IPS DF 4.7 (cell line): ENCODE measurements around the gene TNK2.
"Not testable (repeated sequence)": the region's sequence is repeated elsewhere in the genome, so short reads cannot be mapped to it uniquely, and the experiment has no call there.

Source experiments
- DNase-seq: peaks from one replicate; pipeline ENCODE4 v3.0.0-alpha.2; 2013; ENCODE audit warnings: low spot score; ENCODE audit errors: extremely low read depth

TNK2 gene

DNA sequence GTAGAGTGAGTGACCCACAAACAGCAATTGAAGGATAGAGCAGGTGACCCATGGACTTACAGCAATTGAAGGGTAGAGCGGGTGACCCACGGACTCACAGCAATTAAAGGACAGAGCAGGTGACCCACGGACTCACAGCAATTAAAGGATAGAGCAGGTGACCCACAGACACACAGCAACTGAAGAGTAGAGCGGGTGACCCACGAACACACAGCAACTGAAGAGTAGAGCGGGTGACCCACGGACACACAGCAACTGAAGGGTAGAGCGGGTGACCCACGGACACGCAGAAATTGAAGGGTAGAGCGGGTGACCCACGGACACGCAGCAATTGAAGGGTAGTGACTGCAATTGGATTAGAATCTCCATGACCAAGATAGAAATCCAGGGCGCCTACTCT, 9.8 kb upstream of the TNK2 start:
- no peak for DNase-seq

DNA sequence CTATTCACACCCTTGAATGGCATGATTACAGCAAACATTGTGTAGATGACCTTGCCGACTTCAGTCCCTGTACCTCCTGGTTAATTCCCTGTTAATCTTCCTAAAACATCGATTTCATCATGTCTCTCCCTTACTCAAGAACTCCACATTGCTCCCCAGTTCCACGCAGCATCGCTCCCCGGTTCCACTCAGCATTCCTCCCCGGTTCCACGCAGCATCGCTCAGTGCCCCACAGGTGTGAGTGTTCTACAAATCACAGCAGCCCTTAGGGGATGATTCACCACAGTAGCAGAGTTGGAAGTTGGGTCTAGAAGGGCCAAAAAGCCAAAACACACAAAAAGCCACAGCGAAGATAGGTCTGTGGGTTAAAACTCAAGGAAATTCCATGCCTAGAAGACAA, 8.6 kb upstream of the TNK2 start:
- DNase-seq: no peak

DNA sequence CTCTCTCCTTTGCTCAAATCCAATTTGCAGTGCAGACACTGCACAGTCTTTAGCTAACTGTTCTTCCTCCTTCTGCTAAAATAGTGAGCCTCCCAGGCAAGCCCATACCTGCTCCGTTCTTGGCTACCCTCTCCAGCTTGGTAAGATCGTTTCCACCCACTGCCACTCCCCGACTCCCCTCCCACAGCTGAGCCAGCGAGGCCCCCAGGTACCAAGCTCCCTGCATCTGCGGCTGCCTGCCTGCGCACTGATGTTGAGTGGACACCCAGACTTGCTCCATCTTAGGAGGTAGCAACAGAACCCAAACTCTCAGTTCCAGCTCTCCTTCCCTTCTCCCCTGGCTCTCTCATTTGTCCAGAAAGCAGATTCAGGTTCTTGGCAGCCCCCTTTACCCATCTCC, 7.9 kb upstream of the TNK2 start:
- no peak for DNase-seq

DNA sequence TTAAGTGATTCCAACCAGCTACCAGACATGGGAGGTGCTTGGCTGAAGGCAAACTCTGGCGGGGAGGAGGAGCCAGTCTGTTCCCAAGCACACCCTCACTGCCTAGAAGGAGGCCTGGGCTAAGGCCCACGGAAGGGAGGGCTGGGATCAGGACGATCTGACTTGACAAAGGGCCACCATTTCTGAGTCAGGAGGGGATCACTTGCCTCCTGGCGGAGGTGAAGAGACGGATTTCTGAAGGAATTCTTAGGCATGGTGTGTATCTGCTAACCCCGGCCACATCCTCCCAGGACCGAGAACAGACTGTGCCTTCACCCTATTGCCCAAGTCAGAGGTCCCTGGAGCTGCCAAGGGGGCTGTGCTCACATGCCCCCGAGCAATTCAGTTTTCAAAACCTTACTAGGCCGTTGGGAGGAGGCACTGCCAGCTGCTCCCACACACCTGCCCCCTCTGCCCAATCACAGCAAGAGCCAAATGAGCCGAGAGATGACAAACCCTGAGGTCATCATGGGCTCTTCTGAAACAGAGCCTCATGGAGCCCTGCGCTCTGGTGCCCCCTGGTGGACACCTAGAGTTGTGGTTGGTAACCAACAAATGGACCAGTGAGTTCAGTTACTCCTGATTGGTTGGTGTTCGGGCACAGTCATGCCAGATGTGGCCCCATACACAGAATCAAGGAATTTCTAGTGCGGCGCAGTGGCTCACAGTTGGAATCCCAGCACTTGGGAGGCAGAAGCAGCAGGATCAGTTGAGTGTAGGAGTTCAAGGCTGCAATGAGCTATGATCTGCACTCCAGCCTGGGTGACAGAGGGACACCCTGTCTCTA, 6.5 kb upstream of the TNK2 start:
- DNase-seq: peak; percentile 97

DNA sequence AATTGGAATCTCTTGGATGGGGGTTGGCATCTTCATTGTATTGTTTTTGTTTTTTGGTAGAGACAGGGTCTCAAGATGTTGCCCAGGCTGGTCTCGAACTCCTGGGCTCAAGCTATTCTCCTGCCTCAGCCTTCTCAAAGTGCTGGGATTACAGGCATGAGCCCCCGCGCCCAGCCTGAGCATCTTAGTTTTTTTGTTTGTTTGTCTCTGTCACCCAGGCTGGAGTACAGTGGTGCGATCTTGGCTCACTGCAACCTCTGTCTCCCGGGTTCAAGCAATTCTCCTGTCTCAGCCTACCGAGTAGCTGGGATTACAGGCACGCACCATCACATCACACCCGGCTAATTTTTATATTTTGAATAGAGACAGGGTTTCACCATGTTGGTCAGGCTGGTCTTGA, 5.8 kb upstream of the TNK2 start:
- not testable (repeated sequence) for DNase-seq

DNA sequence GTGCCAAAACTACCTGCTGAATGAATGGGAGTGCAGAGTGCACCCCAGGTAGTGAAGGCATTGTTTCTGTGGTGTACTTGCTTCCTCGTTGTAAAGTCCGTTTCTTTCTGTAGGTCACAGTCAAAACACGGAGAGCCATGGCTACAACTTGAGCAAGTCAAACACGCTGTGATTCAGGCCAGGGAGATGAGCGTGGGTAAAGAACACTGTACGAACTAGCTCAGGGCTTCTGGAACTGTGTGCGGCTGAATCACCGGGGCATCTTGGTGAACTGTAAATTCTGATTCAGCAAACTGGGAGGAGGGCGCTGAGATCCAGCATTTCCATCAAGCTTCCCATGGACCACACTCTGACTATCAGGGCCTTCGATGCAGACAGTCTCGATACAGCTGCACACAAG, 5.0 kb upstream of the TNK2 start:
- no peak for DNase-seq

DNA sequence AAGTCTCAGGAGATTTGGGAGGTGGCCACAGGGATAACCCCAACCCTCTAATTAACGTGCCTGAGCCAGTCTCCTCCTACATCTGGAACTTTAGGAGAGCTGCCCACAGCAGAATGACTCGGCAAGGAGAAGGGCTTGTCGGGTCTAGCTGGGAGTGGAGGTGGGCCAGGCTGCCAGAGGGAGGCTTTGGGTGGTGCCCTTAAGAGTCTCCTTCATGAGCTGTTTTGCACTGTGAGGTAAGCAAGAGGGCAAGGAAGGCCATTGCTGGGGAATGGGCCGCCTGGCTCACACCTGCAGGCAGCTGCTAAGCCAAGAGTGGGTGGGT, 3.6 kb upstream of the TNK2 start:
- no peak for DNase-seq

DNA sequence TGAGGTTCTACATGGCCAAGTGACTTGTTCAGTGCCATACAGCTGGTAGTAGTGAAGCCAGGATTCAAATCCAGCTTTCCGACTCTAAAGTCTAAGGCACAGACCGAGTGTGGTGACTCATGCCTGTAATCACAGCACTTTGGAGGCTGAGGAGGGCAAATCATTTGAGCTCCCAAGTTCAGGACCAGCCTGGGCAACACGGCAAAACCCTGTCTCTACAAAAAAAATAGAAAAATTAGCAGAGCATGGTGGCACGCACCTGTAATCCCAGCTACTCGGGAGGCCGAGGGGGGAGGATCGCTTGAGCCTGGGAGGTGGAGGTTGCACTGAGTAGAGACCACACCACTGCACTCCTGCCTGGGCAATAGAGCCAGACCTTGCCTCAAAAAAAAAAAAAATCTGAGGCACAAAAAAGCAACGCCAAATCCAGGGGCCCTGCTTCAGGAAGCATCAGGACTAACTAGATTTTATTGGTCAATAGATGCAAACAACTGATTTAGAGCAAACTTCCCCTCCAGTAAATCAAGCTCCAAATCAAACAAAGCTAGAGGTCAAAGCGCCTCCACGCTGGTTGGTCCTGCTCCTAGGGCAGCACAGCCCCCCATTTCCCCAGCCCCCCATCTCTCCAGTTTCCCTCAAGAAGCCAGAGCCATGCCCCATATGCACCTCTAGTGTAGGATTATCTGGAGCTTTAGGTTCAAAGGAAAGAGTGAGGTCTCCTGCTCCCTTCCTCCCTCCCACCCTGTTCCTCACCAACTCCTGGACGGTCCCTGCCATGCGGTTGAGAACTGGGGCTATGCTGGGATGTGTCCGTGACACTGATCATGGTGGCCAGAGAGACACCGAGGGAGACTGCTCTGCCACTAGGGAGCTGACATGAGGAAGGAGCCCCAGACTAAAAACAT, 2.9 kb upstream of the TNK2 start:
- DNase-seq: no peak

DNA sequence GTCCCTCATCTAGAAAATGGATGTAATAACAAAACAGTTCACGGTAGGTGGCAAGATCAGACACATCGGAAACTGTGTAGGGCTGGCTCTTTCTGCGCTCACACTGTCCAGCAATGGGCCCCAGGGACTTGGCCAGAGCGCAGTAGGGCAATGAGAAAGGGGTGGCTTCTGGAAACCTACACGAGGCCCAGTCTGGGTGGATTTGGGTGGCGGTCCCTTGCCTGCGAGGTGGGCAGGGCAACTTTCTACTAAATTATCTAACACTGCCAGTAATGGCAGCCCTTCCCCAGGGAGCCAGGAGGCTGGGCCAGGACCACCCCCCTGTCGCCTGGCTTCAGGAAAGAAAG, 2.1 kb upstream of the TNK2 start:
- no peak for DNase-seq

DNA sequence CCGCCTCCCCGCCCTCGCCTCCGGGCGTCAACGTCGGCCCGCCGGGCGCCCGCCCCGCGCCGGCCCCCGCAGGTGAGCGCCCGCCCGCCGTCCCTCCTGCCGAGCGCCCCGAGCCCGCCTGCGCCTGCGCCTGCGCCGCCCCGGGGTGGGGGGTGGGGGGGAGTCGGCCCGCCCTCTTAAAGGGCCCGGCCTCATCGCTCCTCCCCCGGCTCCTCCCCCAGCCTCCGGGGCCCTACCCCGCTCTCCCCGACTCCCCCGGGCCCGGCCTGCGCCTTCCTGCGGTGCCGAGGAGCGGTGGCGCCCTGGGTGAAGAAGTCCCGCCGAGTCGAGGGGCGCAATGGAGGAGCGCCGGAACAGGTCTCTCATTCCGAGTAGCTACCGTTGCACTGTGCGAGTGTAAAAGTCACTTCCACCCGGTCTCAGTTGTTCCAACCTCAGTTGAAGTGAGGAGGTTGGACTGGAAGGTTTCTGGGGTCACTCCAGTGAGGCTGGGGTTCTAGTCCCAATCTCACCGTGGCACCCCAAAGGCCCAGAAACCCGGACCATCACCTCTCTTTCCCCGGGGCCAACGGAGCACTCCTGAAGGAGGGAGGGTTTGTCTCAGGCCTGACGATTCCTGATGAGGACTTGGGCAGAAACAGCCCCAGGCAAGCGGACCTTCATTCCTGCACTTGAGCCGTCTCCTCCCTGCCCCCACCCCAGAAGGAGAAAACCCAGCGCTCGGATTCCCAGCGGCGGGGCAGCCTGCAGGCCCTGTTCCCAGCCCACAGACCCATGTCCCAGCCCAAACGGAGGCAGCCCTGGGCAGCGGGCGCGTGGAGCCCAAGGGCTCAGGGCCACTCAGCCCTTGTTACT, 1.5 kb upstream of the TNK2 start:
- DNase-seq: no peak

DNA sequence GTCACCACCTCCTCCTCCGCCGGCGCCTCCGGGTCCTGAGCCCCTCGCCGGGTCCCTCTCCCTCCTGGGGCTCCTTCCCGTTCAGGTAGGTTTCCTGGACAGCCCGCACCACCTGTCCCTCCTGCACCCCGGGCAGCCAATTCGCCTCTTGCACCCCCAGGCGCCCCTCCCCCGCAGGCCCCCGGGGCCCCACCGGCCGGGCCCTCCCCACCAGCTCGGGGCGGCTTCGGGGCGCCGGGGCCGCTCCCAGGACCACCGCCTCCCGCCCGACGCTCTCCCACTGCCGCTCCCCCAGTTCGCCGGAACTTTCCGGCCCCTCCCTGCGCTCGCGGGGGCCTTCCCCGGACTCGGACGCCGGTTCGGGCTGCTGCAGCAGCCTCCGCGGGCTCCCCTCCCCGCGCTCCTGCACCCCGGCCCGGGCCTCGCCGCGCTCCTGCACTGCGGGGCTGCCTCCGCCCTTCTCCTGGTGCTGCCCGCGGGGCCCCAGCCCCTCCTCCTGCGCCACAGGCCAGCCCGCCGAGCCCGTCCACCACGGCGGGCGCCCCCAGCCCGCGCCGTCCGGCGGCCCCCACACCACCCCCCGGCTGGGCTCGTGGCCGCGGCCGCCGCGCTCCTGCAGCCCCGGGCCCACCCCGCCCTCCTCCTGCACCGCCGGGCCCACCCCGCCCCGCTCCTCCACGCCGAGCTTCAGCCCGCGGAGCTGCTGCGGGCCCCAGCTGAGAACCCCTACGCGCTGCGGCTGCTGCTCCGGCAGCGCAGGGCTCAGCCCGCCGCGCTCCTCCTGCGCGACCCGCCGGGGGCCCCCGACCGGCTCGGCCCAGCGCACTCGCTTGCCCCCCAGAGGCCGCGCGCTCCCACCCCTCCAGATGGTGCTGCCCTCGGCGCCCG, 587 bp upstream of the TNK2 start:
- no peak for DNase-seq

DNA sequence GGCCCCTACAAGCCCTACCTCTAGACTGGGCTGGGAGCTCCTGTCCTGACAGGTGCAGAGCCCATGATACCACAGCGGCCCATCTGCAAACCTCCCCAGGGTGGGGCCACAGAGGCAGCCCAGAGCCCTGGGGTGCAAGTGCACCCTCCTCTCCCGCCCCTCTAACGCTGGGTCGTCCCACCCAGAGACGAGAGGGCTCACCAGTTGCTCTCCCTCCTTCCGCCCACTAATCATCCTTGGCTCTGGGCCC, 742 bp downstream of the TNK2 start:
- DNase-seq: no peak

DNA sequence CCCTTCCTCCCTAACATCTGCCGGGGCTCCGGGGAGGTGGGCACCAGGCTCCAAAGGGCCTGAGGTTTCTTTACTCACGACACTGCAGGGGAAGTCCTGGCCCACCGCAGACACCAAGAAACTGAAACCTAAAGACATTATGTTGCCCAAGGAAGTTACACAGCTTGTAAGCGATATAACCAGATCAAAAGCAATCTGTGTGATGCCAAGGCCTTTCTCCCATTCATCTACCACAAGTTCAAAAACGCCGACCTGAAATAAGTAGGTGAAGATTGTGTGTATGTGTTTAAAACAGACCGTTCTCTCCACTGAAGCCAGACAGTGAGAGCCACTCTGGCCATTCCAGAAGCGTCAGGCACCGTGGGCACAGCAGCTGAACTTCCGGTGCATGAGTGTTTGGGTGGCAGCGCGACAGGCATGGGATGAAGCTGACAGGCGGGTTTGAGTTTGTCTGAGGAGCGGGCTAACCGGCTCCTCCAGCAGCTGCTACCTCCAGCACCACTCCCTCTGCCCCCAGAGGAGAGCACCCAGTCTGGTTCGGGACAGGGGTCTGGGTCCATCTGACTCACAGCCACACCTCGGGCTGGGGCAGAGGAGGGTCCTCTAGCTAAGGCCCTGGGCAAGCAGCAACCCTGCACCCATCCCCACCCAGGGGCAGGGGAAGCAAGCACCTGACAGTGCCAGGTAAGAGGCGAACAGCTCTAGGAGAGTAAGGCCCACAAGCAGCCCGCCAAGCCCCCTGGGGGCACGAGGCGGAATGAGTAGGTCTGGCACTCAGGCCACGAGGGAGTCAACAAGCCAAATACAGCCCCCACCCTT, 1.3 kb downstream of the TNK2 start:
- DNase-seq: no peak

DNA sequence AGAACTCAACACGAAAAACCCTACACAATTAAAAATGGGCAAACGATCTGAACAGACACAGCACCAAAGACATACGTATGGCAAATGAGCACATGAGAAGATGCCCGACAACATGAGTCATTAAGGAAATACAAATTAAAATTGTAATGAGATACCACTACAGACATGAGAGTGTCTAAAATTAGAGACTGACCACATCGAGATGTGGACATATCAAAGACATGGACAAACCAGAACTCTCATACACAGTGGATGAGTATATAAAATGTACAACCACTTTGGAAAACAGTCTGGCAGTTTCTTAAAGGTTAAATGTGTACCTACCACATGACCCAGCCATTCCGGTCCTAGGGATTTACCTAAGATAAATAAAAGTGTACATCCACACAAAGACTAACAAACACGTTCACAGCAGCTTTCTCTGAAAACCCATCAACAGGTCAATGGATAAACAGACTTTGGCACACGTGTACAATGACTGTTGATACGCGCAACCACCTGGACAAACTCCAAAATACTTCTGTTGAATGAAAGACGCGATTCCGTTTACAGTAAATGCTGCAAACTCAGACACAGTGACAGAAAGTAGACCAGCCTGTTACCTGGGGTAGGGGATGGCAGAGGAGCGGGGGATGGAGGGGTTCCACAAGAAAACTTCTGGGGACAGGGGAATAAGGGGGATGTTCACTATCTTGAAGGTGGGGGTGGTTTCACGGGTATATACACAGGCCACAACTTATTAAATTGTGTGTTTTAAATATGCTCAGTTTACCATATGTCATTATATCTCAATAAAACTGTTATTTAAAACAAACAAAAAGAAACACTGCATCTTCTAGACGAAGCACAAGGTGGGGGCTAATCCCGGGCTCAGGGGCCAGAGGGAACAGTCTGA, 2.1 kb downstream of the TNK2 start:
- no peak for DNase-seq

DNA sequence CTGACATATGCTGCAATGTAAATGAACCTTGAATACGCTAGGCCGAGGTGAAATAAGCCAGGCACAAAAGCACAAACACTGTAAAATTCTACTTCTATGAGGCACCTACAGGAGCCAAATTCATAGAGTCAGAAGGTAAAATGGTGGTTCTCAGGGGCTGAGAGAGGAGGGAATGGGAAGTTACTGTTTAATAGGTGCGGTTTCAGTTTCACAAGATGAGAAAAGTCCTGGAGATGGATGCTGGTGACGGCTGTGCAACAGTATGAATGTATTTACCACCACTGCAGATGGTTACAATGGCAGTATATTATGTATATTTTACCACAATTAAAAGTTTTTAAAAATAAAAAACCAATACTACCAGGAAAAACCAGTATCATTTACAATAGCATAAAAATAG, 4.0 kb downstream of the TNK2 start:
- no peak for DNase-seq

DNA sequence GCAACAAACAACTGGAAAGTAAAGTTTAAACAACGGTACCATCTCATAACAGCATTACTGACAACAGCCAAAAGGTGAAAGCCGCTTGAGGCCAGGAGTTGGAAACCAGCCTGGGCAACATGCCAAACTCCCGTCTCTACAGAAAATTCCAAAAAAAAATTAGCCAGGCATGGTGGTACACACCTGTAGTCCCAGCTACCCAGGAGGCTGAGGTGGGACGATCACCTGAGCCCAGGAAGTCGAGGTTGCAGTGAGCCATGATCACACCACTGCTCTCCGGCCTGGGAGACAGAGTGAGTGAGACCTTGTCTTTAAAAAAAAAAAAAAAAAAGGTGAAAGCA, 4.4 kb downstream of the TNK2 start:
- DNase-seq: no peak

DNA sequence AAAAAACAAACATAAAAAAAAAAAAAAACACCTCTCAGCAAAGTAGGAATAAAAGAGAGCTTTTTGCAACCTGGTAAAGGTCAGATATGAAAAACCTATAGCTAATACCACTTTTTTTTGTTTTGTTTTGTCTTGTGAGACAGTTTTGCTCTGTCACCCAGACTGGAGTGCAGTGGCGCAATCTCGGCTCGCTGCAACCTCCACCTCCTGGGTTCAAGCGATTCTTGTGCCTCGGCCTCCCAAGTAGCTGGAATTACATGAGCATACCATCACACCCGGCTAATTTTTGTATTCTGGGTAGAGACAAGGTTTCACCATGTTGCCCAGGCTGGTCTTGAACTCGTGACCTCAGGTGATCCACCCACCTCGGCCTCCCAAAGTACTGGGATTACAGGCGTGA, 5.7 kb downstream of the TNK2 start:
- DNase-seq: not testable (repeated sequence)

DNA sequence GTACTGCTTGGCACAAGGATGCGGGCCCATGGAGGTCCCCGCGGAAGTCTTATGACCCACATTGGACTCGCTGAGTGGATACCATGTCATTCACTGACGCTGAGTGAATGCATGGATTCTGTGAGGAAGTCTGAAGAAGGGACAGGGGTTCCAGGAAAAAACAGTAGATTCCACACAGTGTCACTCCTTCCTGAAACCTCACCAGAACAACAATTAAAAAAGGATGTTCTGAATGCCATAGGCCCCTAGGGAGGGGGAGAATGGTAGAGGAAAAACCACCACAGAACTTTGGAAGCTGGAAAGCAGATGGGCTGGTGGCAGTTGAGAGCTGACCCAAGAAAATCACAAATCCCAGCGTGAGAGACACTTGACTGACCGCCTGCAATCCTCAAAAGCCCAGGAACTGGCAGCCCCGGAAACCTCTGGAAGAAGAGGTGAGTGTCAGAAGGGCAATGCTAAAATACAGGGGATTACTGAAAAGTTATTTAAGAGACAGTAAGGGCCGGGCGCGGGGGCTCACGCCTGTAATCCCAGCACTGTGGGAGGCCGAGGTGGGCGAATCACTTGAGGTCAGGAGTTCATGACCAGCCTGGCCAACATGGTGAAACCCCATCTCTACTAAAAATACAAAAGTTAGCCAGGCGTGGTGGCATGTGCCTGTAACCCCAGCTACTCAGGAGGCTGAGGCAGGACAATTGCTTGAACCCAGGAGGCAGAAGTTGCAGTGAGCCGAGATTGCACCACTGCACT, 6.3 kb downstream of the TNK2 start:
- not testable (repeated sequence) for DNase-seq
